MM.1S (cell line): ENCODE measurements around the gene ZBTB24.

Experiments
- CTCF ChIP-seq: fragments of 300-600 bp; sonication (generic); IDR thresholded peaks from 2 replicates; pipeline ENCODE4 v1.5.1; 2016; ENCODE audit warnings: antibody characterized with exemption, low read length, mixed read lengths
- EZH2 ChIP-seq: fragments of 300-600 bp; sonication (generic); optimal IDR thresholded peaks from 2 replicates; pipeline ENCODE3; 2017; ENCODE audit warnings: low read depth, mild to moderate bottlenecking, antibody characterized with exemption, low read length, mixed read lengths
- EZH2phosphoT487 ChIP-seq: fragments of 300-600 bp; sonication (generic); IDR thresholded peaks from 2 replicates; pipeline ENCODE4 v1.6.1; 2018; ENCODE audit warnings: antibody characterized with exemption, low read length

GRCh38 chr6:109453156-109453555, 29.9 kb downstream of the ZBTB24 start:
- TF ChIP-seq CTCF (no peak), EZH2 (no peak), EZH2phosphoT487 (no peak)
